ENCODE results near the gene CALML3.

DNA sequence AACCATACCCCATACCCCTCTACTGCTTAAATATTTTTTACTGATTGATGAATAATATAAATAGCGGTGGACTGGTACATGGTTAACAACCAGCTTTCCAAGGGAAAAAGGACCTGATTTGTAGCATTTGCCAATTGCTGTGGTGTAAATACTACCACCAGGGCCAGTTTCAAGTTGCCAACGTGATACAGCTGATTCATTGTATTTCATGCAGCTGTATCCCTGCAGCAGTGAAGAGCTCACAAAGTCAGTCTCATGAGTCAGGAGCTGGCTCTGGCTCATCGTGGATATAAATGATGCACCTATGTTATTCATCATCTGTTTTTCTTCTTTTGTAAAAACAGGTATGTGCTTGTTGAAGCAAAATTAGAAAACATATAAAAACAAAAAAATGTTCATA, 40.6 kb upstream of the CALML3 start:
- TF ChIP-seq, protein P1, sequence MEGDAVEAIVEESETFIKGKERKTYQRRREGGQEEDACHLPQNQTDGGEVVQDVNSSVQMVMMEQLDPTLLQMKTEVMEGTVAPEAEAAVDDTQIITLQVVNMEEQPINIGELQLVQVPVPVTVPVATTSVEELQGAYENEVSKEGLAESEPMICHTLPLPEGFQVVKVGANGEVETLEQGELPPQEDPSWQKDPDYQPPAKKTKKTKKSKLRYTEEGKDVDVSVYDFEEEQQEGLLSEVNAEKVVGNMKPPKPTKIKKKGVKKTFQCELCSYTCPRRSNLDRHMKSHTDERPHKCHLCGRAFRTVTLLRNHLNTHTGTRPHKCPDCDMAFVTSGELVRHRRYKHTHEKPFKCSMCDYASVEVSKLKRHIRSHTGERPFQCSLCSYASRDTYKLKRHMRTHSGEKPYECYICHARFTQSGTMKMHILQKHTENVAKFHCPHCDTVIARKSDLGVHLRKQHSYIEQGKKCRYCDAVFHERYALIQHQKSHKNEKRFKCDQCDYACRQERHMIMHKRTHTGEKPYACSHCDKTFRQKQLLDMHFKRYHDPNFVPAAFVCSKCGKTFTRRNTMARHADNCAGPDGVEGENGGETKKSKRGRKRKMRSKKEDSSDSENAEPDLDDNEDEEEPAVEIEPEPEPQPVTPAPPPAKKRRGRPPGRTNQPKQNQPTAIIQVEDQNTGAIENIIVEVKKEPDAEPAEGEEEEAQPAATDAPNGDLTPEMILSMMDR (IDR thresholded peaks at IDR 0.05), result no peak
- no peak for TF ChIP-seq EZH2 (IDR thresholded peaks at IDR 0.05; ENCODE audit: borderline replicate concordance, insufficient read depth, low read depth, low read length, poor library complexity, severe bottlenecking)

All from B cell (primary cell).